Measurements from ENCODE around the gene PGRMC2.

- no peak for TF ChIP-seq POLR2A (IDR thresholded peaks at IDR 0.05; ENCODE audit: low read depth, low read length)
- TF ChIP-seq MXI1 (IDR thresholded peaks at IDR 0.05; ENCODE audit: borderline replicate concordance, low read depth, low read length): no peak
- TF ChIP-seq CTCF (conservative IDR thresholded peaks at IDR 0.05; ENCODE audit: low read depth, low read length): no peak
- TF ChIP-seq NFE2L2 (IDR thresholded peaks at IDR 0.05; ENCODE audit: low read depth, low read length): no peak
These were observed 31.7 kb downstream of the PGRMC2 start for GRCh38 chr4:128255906-128256305.

Data from IMR-90 (cell line).